Measurements from ENCODE around the gene SEMA6A.

The SEMA6A gene

DNA sequence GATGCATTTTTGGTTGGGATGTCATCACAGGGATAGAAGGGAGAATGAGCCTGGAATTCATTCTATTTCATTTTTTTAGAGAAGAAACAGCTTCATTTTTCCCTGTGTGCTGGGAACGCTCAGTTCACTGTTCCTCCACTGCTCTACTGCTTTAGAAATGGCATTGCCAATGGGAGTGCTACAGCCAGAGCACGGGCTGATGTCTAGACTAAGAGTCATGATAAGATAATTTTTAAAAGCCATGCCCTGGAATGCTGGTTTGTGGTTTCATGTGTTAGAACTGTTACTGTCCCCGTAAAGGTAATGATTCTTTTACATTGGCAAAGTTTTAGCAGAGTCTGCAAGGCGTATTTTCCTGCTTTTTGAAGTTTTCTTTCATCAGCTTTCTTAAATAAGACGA is 119.6 kb downstream of the SEMA6A start:
- DNase-seq: no peak

GRCh38 chr5:116454417-116454927 is 120.2 kb downstream of the SEMA6A start:
- DNase-seq: no peak

DNA sequence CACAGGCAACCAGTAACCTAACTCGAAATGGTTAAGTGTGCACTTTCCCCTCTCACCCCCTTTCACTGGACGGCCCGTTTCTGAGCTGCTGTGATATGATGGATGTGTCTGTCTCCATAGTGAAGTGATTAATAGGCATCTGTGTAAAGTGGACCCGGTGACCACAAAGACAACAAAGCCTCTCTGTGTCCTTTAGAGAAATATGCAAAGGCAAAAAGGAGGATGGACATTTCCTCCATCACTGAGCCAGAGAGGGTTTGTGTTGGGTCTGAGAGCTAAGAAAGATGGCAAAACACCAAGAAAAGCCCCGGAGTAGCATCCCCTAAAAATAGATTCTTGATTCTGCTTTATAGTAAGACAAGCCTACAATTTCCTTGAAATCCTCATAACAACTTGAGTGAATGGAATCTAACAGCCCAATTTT is 120.6 kb downstream of the SEMA6A start:
- DNase-seq: no peak

DNA sequence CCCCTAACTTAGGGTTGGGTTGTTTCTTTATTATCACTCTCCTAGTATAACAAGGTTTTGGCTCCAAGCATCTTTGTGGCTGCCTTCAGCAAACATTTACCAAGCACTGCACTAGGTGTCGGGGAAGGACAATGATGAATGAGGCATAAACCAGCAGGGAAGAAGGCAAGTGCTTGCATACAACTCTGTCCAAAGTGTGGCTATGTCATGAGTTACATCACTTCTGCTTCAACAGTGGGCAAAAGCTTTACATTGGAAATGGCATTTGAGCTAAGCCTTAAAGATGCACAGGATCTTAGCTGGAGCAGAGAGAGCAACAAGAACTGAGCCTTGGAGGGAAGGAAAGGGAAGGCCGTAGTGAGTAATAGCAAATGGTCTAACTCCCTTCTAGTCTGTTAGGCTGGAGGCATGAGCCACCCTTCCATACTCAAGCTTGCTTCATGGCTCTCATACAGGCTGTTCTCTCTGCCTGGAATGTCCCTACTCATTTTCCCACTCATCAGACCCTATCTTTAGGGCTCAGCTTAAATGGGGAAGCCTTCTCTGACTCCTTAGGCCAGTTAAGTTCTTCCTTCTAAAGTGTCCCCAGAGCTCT is 121.8 kb downstream of the SEMA6A start:
- no peak for DNase-seq

DNA sequence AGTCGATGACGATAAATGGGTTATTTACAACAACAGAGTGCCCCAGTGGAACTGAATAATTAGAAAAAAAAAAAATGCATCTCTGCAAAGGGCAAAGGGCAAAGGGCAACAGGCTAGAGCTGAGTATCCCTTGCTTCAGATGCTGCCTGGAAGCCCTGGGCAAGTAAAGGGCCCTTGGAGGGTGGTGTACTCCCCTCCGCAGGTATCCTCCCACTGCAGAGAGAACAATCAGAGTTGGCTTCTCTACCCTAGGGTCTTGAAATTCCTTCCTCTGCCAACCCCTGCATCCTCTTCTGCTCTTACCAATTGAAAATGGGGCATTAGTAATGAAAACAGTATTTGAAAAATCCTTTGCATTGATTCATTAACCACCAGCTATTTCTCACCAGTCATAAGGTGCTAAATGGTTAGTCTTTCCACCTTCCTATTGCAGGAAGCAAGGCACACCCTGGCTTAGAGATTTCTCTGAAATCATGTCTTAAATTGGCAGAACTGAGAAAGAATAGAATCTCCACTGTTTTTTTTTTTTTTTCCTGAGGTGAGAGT is 122.6 kb downstream of the SEMA6A start:
- DNase-seq: no peak

DNA sequence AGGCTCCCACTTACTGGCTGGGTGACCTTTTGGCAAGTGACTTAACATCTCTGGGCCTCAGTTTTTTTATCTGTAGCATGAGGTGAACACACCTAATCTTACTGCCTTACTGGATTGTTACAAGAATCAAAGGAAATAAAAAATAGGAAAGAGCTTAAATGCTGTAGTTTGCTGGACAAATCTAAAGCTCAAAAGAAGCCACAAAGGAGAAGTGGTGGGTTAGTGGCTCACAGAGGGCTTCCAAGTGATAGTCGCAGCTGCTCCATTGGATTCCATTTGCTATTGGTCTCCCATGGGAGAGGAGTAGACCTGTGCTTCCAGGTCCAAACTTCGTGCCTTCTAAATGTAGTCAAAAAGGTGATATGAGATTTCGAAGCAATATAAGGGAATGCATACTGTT is 123.6 kb downstream of the SEMA6A start:
- DNase-seq: no peak

DNA sequence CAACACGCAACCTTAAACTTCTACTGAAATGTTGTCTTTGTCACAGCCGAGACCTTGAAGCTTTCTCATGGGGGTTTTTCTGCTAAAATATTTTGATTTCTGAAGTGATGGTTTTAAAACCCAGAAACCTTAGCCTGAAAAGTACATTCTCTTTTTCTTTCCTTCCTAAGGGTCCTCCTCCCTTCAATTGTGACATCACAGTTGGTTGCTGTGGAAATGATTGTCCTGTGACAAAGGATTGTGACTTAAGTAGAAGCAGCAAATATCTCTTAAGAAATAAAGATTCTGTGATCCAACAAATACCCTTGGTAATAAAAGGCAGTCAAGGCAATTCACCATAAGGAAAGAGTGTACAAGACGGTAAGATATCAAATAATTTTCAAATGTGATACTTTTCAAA is 125.2 kb downstream of the SEMA6A start:
- DNase-seq: no peak

- no peak for DNase-seq
These were observed 125.7 kb downstream of the SEMA6A start for GRCh38 chr5:116448870-116449427.

- no peak for DNase-seq
These were observed 126.2 kb downstream of the SEMA6A start for GRCh38 chr5:116448450-116448849.

DNA sequence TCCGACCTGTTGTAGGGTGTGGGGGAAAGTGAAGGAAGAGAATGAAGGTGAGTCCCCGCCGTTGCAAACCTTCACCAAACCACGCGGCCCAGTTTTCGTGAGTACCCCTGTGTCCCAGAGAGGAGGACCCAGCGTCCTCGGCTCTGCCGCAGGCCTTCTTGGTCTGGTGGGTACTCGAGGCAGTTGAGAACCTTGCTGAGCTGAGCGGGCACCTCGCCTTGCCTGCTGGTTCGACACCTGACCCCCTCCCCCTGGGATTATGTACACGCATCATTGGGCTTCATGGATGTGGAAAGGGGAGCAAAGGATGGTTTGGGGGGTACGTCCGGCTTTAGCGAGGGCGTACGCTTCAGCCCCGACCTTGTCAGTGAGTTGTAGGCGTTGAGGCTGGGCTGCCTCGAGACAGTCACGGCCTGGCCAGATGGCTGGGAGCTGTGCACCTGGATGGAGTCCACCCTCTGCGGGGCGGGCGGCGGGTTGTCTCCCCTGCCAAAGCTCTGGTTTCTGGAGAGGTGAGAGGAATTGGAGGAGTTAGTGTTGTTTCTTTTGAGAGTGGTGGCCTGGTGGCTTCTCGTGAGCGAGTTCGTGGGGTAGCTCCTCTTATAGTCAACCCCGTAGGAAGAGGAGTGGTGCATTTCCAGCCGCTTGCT is 128.1 kb downstream of the SEMA6A start:
- no peak for DNase-seq

- DNase-seq: no peak
These were observed 129.3 kb downstream of the SEMA6A start for GRCh38 chr5:116445311-116445710.

GRCh38 chr5:116444373-116445295 is 130.0 kb downstream of the SEMA6A start:
- no peak for DNase-seq

DNA sequence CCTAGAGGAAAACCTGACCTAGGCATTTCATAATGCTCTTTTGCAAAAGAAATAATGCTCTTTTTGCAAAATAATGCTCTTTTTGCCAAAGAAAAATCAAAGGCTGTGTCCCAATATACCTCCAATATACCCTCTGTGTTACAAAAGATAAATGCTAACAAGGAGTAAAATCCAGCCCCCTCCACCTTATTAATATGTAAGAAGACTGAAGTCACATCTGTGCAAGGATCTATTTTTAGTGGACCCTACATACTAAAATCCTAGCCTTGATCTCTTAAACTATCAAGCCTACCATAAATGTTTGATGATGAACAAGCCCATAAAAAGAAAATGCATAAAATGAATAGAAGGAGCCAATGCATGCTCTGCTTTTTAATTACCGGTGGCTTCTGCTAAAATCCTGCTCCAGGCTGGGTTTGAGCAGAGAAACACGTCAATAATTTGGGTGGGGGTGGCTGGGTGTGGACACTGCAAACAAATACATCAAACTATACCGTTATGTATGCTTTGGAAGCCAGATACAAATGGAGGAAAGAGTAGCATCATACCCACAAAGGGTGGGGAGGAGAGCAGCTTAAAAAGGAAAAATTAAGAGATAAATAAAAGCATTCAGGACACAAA is 131.6 kb downstream of the SEMA6A start:
- no peak for DNase-seq

- no peak for DNase-seq
These were observed 132.5 kb downstream of the SEMA6A start for GRCh38 chr5:116442095-116442534.

DNA sequence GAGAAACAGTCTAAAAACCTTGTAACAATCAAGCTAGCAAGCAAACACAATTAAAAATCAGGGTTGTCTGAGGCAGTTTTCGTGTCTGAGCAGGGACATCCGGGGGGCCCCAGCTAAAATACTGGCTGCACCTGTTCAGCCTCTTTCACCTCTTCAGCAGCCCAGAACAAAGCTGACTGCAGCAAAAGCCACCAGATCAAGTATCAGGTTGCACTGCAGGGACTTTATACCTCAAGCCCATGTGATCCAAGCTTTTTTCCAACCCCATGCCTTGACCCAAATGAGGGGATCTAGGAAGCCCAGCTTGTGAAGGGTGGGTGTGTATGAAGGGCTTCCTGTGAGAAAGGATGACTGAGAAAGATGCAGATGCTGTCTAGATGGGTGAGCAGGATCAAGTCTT is 133.4 kb downstream of the SEMA6A start:
- no peak for DNase-seq

- no peak for DNase-seq
These were observed 134.1 kb downstream of the SEMA6A start for GRCh38 chr5:116440457-116441001.

DNA sequence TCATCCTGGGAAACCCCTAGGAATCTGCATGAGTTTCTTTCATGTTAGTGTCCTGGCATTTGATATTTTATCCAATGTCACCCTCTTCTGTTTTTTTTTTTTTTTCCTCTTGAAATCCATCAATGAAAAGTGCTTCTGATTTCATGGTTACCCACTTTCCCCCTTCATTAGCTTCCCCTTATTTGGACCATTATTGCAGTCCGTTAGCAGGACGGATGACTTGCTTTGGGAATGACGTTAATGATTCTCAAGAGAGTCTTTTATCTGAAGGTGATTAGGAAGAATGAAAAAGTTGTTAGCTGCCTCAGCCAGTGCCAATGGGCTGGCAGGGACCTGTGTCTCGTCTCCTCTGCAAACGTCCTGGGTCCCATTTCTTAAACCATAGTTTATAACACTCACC is 134.7 kb downstream of the SEMA6A start:
- DNase-seq: no peak

- DNase-seq: no peak
These were observed 135.6 kb downstream of the SEMA6A start for GRCh38 chr5:116438979-116439554.

DNA sequence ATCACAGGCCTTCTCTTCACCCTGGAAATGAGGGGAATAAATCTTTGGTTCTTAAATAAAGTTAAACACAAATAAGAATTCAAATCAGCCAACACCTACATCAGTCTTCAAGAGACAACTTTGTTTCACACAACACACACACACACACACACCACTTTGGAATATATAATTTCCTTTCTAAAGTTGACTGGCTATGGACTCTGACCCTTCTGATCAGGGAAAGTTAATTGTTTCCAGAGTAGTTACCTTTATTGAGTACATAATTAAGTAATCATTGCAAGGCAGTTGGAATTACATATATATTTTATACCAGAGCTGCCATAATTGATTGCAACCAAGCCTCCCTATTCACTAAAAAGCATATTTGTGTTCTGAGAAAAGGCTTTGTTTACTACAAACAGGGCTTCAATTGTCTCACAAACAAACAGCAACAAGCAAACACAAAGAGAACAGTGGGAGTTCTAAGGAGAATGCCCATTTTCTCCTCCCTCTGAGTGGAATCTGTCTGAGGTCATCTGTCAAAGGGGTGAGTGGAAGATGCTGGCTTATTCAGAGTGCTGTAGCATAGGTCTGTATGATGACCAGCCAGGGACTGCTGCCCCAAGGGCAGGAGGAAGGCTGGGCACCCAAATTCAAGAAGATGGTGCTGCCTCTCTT is 136.6 kb downstream of the SEMA6A start:
- DNase-seq: no peak

DNA sequence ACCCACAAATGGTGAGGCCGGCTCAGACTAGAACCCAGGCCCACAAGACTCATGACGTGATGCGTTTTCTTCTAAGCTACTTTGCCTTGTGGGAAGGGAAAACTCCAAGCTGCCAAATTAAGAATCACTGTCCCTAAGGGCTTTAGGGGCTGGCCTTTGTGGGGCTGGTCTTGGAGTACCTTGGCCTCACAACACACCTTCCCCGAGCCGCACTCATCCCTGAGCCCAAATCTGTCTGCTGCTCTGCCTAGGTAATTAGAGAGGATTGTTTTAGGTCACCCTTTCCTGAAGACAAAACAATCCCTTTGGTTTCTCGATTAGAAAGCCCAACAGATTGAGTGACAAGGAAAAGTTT is 137.3 kb downstream of the SEMA6A start:
- no peak for DNase-seq

DNA sequence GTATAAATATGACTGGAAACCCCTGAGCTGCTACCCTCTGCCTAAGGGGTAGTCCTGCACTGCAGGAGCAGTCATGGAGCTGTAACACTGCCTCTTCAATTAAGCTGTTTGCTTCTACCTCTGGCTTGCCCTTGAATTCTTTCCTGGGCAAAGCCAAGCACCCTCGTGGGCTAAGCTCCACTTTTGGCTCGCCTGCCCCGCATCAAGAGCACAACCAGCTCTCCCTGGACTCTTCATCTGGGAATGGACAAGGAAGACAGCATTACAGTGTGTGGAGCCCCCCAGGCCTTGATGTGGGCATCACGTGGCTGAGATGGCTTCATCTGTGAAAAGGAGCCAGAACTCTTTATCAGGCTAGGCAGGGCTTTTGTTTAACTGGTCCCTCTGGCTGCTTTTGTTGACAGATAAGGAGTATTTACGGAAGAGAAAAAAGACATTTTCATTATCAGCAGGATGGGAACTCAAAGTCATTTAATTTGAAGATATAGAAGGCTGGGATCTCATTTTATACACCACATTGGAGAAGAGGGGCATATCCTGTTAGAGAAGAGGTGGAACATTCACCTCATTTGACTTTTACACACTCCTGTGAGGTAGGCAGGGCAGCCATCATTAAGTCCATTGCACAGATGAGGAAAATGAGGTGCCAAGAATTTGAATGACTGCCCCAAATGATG is 137.8 kb downstream of the SEMA6A start:
- no peak for DNase-seq
